ENCODE results near the gene BZW2. TPM values are rescaled to one million over a fixed set of nuclear protein-coding genes. Genes with fewer than 3 reads are reported as not detected.
A peak's percentile ranks its signal among the peaks of the same experiment; 100 is the strongest.

The BZW2 gene
- total RNA-seq, 1 donor from 2014 or later: 126 TPM

DNA sequence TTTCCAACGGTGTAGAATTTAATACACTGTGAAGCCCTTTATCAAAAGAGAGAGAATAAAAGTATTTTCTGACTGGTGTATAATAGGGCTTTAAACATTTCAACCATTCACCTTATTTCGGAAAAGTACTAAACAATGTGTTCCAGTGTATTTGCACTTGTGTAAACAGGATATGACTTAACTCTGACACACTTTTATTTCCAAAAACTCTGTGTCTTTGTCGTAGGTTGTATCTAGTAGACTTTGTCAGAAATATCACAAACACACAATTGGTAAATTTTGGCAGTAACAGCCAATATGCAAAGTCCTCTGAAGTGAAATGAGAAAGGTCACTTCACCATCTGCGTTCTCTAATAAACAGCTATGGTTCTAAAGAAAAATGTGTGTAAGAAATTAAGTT, 97.3 kb downstream of the BZW2 start:
- no peak overlapping the region for H3K9ac ChIP-seq
- Mint-ChIP-seq H3K27ac (no peak overlapping the region), H3K4me1 (peaks cover 28% of the 10 kb centered on the region), H3K9me3 (no peaks in the 10 kb centered on the region), H3K36me3 (no peaks in the 10 kb centered on the region), H3K27me3 (ENCODE audit: insufficient read depth, low read depth) (peaks cover 4% of the 10 kb centered on the region), H3K4me3 (no peak overlapping the region)
- H3F3A ChIP-seq (ENCODE audit: low read depth): peaks cover 19% of the 10 kb centered on the region
- H3K4me2 ChIP-seq: no peak overlapping the region
- H3K4me3 ChIP-seq: no peak overlapping the region
- DNase-seq (ENCODE audit: low spot score): no peak
- no peaks in the 10 kb centered on the region for H3K36me3 ChIP-seq
- H2AFZ ChIP-seq (replicated peaks): no peak overlapping the region
- H3K27ac ChIP-seq: no peak overlapping the region
- H3K4me1 ChIP-seq: peaks cover 26% of the 10 kb centered on the region
- TF ChIP-seq EZH2 (IDR thresholded peaks at IDR 0.05): no peak
- TF ChIP-seq, protein P1, sequence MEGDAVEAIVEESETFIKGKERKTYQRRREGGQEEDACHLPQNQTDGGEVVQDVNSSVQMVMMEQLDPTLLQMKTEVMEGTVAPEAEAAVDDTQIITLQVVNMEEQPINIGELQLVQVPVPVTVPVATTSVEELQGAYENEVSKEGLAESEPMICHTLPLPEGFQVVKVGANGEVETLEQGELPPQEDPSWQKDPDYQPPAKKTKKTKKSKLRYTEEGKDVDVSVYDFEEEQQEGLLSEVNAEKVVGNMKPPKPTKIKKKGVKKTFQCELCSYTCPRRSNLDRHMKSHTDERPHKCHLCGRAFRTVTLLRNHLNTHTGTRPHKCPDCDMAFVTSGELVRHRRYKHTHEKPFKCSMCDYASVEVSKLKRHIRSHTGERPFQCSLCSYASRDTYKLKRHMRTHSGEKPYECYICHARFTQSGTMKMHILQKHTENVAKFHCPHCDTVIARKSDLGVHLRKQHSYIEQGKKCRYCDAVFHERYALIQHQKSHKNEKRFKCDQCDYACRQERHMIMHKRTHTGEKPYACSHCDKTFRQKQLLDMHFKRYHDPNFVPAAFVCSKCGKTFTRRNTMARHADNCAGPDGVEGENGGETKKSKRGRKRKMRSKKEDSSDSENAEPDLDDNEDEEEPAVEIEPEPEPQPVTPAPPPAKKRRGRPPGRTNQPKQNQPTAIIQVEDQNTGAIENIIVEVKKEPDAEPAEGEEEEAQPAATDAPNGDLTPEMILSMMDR (IDR thresholded peaks at IDR 0.05): no peak
- TF ChIP-seq EZH2phosphoT487 (IDR thresholded peaks at IDR 0.05): no peak
- H3K27me3 ChIP-seq: no peaks in the 10 kb centered on the region
- H4K20me1 ChIP-seq (ENCODE audit: low read depth): no peaks in the 10 kb centered on the region
- no peaks in the 10 kb centered on the region for H3K79me2 ChIP-seq (ENCODE audit: low read depth)
- H3K9me3 ChIP-seq (ENCODE audit: low read depth): no peaks in the 10 kb centered on the region

DNA sequence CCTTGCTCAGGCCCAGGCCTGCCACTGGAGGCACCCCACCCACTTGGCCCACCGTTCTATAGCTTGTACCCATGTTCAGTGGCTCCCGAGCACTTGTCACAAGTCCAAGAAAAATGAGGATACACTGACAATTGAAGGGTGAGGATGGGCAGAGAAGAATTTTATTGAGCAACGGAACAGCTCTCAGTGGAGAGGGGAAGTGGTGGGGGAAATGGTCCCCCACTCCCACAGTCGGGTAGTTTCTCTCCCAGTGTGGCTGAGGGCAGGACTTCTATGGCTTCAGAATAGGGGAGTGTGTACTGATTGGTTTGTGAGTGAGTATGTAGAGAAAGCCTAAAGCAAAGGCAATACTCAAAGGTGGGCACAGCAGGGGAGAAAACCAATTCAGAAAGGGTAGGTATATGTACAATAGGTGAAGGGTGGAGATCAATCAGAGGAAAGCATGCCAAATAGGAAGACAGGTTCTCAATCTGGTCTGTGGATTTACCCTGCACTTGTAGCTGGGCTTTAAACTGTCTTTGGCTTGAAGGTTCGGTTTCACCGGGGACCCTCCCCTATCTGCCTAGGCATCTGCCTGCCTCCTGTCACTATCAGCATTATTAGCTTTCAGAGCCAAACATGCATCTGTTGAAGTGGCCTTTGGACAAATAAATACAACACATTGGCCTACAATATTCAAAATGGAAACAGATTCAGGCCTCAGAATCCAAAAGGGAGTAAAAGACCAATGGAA, 98.7 kb downstream of the BZW2 start:
- peak overlapping the region; percentile 81 for H3K27ac ChIP-seq
- TF ChIP-seq, protein P1 (IDR thresholded peaks at IDR 0.05): no peak
- no peak for TF ChIP-seq EZH2phosphoT487 (IDR thresholded peaks at IDR 0.05)
- TF ChIP-seq EZH2 (IDR thresholded peaks at IDR 0.05): no peak
- H3K4me3 Mint-ChIP-seq: no peak overlapping the region

DNA sequence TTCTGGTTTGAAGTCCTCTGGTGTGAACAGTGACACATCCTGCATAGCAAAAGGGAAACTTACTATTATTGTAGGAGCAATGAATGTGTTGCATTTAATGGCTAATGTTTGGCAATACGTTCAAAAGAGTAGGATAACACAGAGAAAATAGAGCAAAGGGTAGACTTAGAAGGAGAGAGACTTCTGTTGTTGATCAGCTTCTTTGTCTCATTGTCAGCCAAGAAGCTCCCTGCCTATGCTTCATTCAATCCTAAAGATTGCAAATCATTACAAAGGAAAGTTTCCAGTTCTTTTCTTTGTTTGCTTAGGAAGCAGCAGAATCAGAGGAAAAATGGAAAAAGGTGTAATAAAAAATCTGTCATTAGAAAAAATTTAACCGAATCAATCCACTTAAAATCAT, 99.7 kb downstream of the BZW2 start:
- Histone ChIP-seq H4K20me1 (ENCODE audit: low read depth) (no peaks in the 10 kb centered on the region), H3F3A (ENCODE audit: low read depth) (peaks cover 19% of the 10 kb centered on the region), H3K36me3 (no peaks in the 10 kb centered on the region), H3K9me3 (ENCODE audit: low read depth) (no peaks in the 10 kb centered on the region), H3K79me2 (ENCODE audit: low read depth) (no peaks in the 10 kb centered on the region), H3K4me2 (peak overlapping the region; percentile 63), H3K27ac (peak overlapping the region; percentile 81), H3K4me3 (peak overlapping the region; percentile 7), H3K27me3 (no peaks in the 10 kb centered on the region), H2AFZ (replicated peaks) (no peak overlapping the region), H3K4me1 (peaks cover 26% of the 10 kb centered on the region), H3K9ac (no peak overlapping the region)
- peak; percentile 54 for DNase-seq (ENCODE audit: low spot score)
- Mint-ChIP-seq H3K9me3 (no peaks in the 10 kb centered on the region), H3K27me3 (ENCODE audit: insufficient read depth, low read depth) (peaks cover 12% of the 10 kb centered on the region), H3K4me1 (peaks cover 38% of the 10 kb centered on the region), H3K4me3 (no peak overlapping the region), H3K27ac (no peak overlapping the region), H3K36me3 (no peaks in the 10 kb centered on the region)
- no peak for TF ChIP-seq EZH2 (IDR thresholded peaks at IDR 0.05)
- TF ChIP-seq, protein P1 (IDR thresholded peaks at IDR 0.05): no peak
- no peak for TF ChIP-seq EZH2phosphoT487 (IDR thresholded peaks at IDR 0.05)

More for the DNA sequence above, 98.7 kb downstream of the BZW2 start:
- Histone ChIP-seq H3K9me3 (ENCODE audit: low read depth) (no peaks in the 10 kb centered on the region), H3K4me2 (peak overlapping the region; percentile 63), H3K9ac (no peak overlapping the region), H3F3A (ENCODE audit: low read depth) (peaks cover 19% of the 10 kb centered on the region), H2AFZ (replicated peaks) (no peak overlapping the region), H3K4me1 (peaks cover 26% of the 10 kb centered on the region), H3K27me3 (no peaks in the 10 kb centered on the region), H3K79me2 (ENCODE audit: low read depth) (no peaks in the 10 kb centered on the region), H3K36me3 (no peaks in the 10 kb centered on the region), H3K4me3 (no peak overlapping the region), H4K20me1 (ENCODE audit: low read depth) (no peaks in the 10 kb centered on the region)
- no peaks in the 10 kb centered on the region for H3K36me3 Mint-ChIP-seq
- H3K27ac Mint-ChIP-seq: no peak overlapping the region
- H3K4me1 Mint-ChIP-seq: peaks cover 33% of the 10 kb centered on the region
- peaks cover 12% of the 10 kb centered on the region for H3K27me3 Mint-ChIP-seq (ENCODE audit: insufficient read depth, low read depth)
- H3K9me3 Mint-ChIP-seq: no peaks in the 10 kb centered on the region
- DNase-seq (ENCODE audit: low spot score): peak; percentile 7
